ENCODE results near the gene ZSCAN10. TPM values are rescaled to one million over a fixed set of nuclear protein-coding genes. Genes with fewer than 3 reads are reported as not detected.

The ZSCAN10 gene
- total and polyA plus RNA-seq, 9 of the 15 experiments (the other 6 are each of a cell fraction or from before 2014, with no cell fraction given) = 0.22 TPM; not detected in 8

- TF ChIP-seq, protein P1, sequence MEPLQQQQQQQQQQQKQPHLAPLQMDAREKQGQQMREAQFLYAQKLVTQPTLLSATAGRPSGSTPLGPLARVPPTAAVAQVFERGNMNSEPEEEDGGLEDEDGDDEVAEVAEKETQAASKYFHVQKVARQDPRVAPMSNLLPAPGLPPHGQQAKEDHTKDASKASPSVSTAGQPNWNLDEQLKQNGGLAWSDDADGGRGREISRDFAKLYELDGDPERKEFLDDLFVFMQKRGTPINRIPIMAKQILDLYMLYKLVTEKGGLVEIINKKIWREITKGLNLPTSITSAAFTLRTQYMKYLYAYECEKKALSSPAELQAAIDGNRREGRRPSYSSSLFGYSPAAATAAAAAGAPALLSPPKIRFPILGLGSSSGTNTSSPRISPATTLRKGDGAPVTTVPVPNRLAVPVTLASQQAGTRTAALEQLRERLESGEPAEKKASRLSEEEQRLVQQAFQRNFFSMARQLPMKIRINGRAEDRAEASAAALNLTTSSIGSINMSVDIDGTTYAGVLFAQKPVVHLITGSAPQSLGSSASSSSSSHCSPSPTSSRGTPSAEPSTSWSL (CRISPR knock-in tag; IDR thresholded peaks at IDR 0.05; ENCODE audit: borderline replicate concordance) = no peak
- TF ChIP-seq ILF3 (IDR thresholded peaks at IDR 0.05; ENCODE audit: borderline replicate concordance) (no peak), TAF15 (IDR thresholded peaks at IDR 0.05; ENCODE audit: low read depth, low read length) (no peak), KAT7 (CRISPR knock-in tag; IDR thresholded peaks at IDR 0.05; ENCODE audit: borderline replicate concordance) (no peak), RBM14 (IDR thresholded peaks at IDR 0.05; ENCODE audit: borderline replicate concordance, insufficient read depth, low read depth, low read length) (no peak), CHD2 (IDR thresholded peaks at IDR 0.05; ENCODE audit: low read depth, low read length) (no peak), CTBP1 (IDR thresholded peaks at IDR 0.05; ENCODE audit: borderline replicate concordance) (peak; percentile 88), ARID2 (IDR thresholded peaks at IDR 0.05) (0 out of 2 replicates have a peak, but pooled peaks have one; percentile 12), ZNF655 (CRISPR knock-in tag; IDR thresholded peaks at IDR 0.05) (no peak), ZNF165 (CRISPR knock-in tag; IDR thresholded peaks at IDR 0.05; ENCODE audit: borderline replicate concordance) (no peak), FOS (IDR thresholded peaks at IDR 0.05; ENCODE audit: extremely low read depth, insufficient read length) (no peak), OTX1 (CRISPR knock-in tag; IDR thresholded peaks at IDR 0.05) (no peak), ETV5 (CRISPR knock-in tag; IDR thresholded peaks at IDR 0.05; ENCODE audit: low read depth) (peak; percentile 73; the same call in 1 of the 2 replicates), ZNF830 (CRISPR knock-in tag; IDR thresholded peaks at IDR 0.05) (no peak), NR3C1 (CRISPR knock-in tag; IDR thresholded peaks at IDR 0.05) (peak; percentile 47; the same call in 1 of the 2 replicates), AFF4 (CRISPR knock-in tag; IDR thresholded peaks at IDR 0.05) (no peak), SETDB1 (IDR thresholded peaks at IDR 0.05; ENCODE audit: low read length) (no peak), TOE1 (IDR thresholded peaks at IDR 0.05; ENCODE audit: borderline replicate concordance) (0 out of 2 replicates have a peak, but pooled peaks have one; percentile 8), TOE1 (CRISPR knock-in tag; IDR thresholded peaks at IDR 0.05; ENCODE audit: borderline replicate concordance, low read depth) (no peak), ELF2 (CRISPR knock-in tag; IDR thresholded peaks at IDR 0.05) (no peak), KAT2B (IDR thresholded peaks at IDR 0.05; ENCODE audit: low read depth, low read length) (peak; percentile 16)
- TF ChIP-seq, protein P2, sequence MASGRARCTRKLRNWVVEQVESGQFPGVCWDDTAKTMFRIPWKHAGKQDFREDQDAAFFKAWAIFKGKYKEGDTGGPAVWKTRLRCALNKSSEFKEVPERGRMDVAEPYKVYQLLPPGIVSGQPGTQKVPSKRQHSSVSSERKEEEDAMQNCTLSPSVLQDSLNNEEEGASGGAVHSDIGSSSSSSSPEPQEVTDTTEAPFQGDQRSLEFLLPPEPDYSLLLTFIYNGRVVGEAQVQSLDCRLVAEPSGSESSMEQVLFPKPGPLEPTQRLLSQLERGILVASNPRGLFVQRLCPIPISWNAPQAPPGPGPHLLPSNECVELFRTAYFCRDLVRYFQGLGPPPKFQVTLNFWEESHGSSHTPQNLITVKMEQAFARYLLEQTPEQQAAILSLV (tag; IDR thresholded peaks at IDR 0.05) = no peak
Measured at GRCh38 chr16:3059041-3059722, 39.9 kb downstream of the ZSCAN10 start (continued).
